Stimulated activated CD8-positive, alpha-beta memory T cell treated with anti-CD3 and anti-CD28 coated beads, Interleukin-7, amount 100 ng/mL, for 4 hours (primary cell): Measurements from ENCODE around the gene LILRB4.
"Not testable (repeated sequence)": the region's sequence is repeated elsewhere in the genome, so short reads cannot be mapped to it uniquely, and the experiment has no call there.

Source experiments
- DNase-seq, 2 donors: peaks; one replicate each; pipeline ENCODE4 v3.0.0-alpha.2; 2020; ENCODE audit warnings: low read depth in 2 of 2

The LILRB4 gene

DNA sequence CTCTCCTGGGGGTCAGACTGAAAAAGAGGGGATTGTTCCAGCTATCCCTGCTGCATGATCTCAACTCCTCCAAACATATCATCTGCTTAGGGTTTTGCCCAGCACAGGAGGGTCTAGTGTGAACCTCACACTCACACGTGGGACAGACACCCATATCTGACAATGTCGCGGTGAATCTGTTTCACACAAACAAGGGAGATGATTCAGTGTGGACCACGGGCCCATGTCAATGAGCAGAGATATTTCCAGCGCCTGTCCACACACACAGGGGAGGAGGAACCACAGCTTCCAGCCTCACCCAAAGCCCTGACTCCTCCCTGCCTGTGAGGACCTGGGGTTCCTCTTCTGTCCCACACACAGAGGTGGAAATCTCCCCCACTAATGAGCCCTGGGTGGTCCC, 31.9 kb downstream of the LILRB4 start:
- peak in 1 of 2 donors; percentile 8 for DNase-seq

GRCh38 chr19:54696117-54696548, 33.3 kb downstream of the LILRB4 start:
- no peak for DNase-seq

DNA sequence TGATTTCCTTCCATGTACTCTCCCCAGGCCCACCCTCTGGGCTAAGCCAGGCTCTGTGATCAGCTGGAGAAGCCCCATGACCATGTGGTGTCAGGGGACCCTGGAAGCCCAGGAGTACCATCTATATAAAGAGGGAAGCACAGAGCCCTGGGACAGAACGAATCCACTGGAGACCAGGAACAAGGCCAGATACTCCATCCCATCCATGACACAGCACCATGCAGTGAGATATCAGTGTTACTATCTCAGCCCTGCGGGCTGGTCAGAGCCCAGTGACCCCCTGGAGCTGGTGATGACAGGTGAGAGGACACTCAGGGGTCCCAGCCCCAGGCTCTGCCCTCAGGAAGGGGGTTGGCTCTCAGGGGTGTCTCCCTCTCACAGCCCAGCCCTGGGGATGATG, 34.0 kb downstream of the LILRB4 start:
- no peak for DNase-seq

DNA sequence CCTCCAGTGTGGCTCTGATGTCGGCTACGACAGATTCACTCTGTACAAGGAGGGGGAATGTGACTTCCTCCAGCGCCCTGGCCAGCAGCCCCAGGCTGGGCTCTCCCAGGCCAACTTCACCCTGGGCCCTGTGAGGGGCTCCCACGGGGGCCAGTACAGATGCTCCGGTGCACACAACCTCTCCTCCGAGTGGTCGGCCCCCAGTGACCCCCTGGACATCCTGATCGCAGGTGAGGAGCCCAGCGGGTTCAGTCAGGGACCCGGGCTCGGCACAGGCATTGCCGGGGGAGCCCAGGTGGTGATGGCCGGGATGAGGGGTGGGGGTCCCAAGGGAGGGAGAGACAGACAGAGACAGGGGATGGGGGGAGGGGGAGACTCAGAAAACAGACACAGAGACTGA, 34.9 kb downstream of the LILRB4 start:
- DNase-seq: not testable (repeated sequence)

GRCh38 chr19:54704928-54705327, 42.1 kb downstream of the LILRB4 start:
- DNase-seq: no peak

DNA sequence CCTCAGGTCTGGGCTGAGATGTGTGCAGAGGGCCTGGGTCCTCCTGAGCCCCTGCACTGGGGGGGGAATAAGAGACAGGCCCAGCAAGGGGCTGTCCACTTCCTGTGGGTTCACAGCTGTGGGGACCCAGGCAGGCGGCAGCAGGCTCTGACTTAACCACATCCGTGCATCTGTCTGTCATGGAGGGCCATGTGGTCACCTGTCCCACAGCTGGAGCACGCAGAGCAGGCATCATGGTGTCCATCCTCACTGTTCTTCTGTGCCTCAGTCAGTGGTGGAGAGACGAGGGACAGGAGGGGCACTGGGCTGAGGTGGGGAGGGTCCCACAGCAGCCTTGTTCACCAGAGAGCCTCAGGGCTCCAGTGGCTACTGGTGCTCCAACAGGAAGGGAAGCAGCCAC, 45.2 kb downstream of the LILRB4 start:
- DNase-seq: peak in 1 of 2 donors; percentile 10

DNA sequence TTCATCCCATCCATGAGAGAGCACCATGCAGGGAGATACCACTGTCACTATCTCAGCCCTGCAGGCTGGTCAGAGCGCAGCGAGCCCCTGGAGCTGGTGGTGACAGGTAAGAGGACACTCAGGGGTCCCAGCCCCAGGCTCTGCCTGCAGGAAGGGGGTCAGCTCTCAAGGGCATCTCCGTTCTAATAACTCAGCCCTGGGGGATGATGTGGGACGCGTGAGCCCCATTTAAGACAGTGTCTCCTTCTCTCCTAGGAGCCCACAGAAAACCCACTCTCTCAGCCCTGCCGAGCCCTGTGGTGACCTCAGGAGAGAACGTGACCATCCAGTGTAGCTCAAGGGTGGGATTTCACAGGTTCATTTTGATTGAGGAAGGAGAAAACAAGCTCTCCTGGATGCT, 46.0 kb downstream of the LILRB4 start:
- no peak for DNase-seq

DNA sequence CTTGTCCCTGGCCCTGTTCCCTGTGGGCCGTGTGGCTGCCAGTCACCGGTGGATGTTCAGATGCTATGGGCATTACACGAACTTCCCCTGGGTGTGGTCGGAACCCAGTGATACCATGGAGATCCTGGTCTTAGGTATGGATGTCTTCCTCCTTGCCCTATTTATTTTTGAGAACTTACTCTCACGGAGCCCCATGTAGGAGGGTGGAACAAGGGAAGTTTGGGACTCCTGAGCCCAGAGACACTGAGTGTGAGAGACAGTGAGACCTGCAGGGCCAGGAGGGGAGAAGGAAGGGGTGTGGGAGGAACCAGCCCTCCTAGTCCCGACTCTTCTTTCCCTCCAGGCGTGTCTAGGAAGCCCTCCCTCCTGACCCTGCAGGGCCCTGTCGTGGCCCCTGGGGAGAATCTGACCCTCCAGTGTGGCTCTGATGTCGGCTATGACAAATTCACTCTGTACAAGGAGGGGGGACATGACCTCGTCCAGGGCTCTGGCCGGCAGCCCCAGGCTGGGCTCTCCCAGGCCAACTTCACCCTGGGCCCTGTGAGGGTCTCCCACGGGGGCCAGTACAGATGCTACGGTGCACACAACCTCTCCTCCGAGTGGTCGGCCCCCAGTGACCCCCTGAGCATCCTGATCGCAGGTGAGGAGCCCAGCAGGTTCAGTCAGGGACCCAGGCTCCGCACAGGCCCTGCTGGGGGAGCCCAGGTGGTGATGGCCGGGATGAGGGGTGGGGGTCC, 46.6 kb downstream of the LILRB4 start:
- DNase-seq: no peak

DNA sequence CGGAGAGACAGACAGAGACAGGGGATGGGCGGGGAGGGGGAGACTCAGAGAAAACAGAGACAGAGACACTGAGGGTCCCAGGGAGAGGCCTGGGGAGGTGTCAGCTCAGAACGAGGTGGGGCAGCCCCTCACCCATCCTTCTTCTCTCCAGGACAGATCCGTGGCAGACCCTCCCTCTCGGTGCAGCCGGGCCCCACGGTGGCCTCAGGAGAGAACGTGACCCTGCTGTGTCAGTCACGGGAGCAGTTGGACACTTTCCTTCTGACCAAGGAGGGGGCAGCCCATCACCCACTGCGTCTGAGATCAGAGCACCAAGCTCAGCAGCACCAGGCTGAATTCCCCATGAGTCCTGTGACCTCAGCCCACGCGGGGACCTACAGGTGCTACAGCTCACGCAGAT, 47.2 kb downstream of the LILRB4 start:
- not testable (repeated sequence) for DNase-seq
